ENCODE data around the gene CD84.
"Not testable (repeated sequence)": the region's sequence is repeated elsewhere in the genome, so short reads cannot be mapped to it uniquely, and the experiment has no call there.

CD84 gene, protein sequence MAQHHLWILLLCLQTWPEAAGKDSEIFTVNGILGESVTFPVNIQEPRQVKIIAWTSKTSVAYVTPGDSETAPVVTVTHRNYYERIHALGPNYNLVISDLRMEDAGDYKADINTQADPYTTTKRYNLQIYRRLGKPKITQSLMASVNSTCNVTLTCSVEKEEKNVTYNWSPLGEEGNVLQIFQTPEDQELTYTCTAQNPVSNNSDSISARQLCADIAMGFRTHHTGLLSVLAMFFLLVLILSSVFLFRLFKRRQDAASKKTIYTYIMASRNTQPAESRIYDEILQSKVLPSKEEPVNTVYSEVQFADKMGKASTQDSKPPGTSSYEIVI

DNA sequence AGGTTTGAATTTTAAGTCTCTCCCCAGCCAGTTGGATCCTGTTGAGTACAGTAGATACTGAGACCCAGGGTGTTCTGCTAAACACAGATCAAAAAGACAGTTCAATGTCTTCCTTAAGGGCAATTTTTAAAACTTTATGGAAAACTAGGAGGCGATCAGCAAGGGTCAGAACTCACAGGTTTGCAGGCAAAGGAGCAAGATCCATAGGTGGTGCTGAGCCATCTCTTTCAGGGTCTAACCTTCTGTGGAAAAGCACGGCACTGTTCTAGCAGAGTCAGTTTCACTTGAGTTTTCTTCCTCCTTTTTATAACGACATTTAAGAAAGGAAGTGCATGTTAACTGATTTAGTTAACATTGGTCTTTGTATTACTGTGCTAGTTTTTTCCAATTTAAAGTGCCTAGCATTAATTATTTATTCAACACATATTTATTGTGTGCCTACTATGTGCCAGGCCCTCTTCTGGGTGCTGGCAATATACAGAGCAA, at the start of gene CD84:
Gene CD84 (minus strand): TSS at position 281 of the 486 bp plus-strand sequence. CDS start 59 bp downstream, at position 222.
- no peak for DNase-seq (ENCODE audit: low read depth)

DNA sequence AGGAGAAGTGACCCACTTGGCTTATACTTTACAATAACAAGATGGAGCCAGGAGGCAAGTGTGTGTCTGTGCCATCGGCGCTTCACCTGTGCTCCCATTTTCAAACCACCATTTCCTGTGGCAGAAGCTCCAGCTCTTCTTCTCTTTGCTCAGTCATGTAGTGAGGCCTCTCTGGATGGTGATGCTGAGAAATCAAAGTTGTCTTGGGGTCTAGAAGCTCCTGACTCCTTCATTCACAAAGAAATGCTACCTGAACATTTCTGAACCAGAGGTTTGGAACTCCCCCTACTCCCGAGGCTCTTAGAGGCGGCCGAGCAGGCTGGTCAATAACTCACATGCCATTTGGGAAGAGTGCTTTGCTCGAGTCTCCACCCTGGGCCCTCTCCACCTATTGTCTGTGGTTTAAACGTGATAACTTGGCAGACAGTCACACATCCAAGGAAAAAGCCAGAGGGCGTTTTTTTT, 49.5 kb upstream of the CD84 start:
- DNase-seq (ENCODE audit: low read depth), result no peak

DNA sequence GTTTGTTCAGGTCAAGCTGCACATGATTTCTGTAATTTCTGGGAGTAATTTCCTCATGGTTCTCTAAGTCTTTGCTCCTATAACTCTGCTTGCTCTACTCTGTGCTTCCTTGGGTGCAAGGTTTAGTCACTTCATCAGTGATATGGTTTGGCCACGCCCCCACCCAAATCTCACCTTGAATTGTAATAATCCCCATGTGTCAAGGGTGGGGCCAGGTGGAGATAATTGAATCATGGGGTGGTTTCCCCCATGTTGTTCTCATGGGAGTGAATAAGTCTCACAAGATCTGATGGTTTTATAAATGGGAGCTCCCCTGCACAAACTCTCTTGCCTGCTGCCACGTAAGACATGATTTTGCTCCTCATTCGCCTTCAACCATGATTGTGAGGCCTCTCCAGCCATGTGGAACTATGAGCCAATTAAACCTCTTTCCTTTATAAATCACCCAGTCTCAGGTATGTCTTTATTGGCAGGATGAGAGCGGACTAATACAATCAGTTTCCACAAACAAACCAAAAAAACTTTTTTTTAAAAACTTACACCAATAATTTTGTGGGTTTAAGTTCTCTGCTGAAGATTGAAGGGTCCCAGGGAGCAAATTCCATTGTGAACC, 48.5 kb upstream of the CD84 start:
- DNase-seq (ENCODE audit: low read depth), result not testable (repeated sequence)

DNA sequence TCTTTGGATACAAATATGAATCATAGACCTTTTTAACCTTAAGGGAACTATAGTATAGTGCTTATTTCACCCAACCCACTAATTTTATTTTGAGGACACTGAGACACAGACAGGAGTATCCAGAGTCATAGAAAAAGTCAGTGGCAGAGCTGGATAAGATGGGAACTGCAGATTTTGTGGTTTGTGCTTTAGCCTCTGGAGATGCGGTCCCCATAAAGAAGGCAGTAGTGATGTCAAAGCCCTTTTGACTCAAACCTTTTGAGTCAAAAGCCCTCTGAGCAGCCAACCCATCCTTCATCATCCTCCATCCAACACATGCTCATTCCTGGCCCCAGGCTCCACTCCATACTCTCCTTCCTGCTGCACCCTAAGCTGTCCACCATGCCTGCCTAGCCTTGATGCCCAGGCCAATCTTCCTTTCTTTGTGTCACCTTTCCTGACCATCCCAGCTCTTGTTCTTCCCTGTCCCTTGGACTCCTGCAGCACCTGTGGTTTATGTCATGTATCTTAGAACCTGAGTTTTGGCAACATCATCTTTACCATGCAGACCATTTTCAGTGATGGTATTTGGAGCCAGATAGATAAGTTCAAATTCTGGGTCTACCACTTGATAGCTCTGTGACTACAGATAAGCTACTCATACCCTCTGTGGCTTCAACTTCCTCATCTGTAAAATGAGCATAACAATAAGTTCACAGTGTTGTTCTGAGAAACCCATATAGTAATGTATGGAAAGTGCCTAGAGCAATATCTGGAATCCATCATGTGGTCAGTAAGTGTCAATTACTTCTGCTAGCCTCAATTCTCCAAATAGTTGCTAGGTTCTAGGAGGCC, 47.4 kb upstream of the CD84 start:
- DNase-seq (ENCODE audit: low read depth), result no peak

DNA sequence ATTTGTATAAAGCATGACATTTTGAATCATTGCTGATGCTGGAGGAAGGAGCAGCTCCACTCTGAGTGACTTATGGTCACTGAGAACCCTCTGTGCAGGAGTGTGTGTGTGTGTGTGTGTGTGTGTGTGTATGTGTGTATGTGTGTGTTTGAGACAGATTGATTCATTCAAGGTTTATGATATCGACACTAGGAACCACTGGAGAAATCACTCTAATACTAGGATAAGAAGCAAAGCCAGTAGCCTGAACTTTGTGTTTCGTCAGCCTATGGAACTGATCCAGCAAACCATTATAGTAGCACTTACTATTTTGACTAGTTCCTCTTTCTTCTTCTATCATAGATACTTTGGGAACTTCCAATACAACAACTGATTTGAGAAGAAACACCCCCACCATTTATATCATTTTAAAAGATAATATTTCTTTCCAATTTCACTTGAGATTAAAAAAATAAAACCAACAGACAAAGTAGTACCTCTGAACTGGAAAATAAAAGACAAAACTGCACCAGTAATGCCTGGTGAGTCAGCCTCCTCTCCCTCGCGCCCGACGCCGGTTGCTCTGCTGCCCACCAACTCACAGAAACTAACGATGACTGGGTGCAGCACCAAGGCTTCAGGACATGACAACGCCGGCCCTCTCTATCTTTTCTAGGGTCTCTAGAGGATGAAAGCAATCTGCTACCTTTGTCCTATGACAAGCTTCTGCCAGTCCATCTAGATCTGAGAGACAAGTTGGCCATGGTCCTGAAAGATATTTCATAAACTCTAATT, 46.6 kb upstream of the CD84 start:
- DNase-seq (ENCODE audit: low read depth), result peak; percentile 39

DNA sequence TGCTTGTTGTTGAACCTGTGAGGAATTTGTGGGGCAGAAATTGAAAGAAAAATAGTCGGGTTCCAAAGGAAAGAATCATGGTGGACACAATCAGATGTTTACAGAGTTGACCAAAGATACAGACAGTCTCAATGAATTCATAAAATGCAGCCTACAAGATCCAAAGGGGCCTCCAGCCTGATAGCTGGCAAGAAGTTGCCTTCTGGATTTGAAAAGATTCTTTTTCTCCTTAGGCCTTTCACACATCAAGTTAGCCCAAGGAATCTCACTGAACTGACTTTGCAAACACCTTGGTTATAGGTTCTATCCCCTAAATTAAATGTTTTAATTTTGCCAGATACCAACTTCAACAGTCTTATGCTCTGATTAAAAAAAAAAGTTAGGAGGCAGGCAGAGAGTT, 46.0 kb upstream of the CD84 start:
- DNase-seq (ENCODE audit: low read depth), result no peak

DNA sequence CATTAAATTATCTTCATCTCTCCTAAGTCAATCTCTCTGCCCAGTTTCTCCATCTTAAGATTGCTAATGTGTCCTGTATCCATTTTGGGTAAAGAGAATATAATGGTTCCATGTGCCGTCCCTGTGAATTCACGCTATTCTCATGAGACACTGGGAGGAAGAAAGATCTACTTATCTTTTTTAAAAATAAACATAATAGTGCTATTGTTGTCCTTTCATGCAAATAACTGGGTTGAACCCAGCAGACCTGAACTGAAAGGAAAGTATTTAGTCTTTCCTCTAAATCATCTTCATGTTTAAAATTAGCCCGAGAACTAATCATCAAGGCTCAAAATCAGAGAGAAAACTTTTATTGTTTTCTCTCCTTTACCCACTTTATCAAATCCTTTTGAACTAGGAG, 45.2 kb upstream of the CD84 start:
- no peak for DNase-seq (ENCODE audit: low read depth)

DNA sequence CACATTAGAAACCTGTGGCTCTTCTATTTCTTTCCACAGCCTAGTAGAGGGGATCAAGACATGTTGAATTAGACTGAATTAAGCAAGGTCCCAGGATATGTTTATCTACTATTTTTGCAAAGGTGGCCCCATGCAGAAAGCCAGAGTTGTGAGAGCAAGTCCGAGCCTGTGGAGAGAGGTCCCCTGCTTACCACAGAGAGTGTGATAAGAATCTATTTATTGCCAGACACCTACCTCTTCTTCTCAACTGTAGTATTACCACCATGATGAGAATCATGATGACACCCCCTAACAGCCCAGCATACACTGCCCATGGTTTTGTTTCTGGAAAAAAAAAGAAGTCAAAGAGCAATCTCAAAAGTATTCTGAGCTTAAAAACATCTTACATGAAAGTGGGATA, 44.6 kb upstream of the CD84 start:
- no peak for DNase-seq (ENCODE audit: low read depth)

DNA sequence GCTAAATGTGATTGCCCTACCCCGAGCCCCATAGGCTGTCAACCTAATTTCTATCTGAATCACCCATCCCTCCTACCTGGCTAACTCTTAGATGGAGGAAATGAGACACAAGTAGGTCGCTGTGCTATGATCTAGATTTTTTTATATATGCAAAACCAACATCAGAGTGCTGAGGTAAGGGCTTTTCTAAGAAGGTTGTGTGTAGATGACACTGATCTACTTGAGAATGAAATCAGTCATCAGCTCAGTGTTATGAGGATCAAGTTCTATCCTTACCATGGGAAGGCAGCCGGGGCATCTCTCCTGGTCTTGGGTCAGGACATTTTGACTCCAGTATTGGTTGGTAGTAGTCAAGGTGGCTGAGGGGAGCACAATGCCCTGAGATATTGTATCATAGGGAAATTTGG, 43.9 kb upstream of the CD84 start:
- no peak for DNase-seq (ENCODE audit: low read depth)

DNA sequence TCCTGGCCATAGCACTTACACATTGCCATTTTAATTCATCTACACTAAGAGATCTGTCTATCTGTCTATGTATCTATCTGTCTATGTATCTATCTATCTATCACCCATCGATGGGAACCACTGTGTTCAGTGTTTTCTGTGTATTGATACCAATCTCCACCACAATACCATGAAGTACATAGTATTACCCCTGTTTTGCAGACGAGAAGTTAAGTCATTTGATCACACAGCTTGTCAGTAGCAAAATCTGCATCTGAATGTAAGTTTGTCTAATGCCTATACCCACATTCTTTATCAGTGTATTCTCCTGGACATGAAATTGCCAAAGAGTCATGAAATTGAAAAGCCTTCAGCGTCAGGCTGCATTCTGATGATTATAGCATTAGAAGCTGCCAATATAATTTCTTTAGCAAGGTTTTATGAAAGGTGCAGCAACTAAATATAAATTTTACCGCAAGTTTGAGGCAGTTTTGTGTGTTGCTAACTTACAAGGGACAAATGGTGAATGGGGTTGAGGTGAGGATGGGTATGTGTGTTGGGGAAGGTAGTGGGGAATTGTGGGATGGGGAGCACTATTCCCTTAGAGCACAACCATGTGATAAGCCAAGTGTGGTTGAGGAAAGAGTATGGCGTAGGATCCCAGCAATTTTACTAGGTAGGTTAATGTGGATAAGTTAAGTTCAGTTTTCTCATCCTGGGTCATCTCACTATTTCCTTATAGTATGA, 43.4 kb upstream of the CD84 start:
- DNase-seq (ENCODE audit: low read depth), result no peak

DNA sequence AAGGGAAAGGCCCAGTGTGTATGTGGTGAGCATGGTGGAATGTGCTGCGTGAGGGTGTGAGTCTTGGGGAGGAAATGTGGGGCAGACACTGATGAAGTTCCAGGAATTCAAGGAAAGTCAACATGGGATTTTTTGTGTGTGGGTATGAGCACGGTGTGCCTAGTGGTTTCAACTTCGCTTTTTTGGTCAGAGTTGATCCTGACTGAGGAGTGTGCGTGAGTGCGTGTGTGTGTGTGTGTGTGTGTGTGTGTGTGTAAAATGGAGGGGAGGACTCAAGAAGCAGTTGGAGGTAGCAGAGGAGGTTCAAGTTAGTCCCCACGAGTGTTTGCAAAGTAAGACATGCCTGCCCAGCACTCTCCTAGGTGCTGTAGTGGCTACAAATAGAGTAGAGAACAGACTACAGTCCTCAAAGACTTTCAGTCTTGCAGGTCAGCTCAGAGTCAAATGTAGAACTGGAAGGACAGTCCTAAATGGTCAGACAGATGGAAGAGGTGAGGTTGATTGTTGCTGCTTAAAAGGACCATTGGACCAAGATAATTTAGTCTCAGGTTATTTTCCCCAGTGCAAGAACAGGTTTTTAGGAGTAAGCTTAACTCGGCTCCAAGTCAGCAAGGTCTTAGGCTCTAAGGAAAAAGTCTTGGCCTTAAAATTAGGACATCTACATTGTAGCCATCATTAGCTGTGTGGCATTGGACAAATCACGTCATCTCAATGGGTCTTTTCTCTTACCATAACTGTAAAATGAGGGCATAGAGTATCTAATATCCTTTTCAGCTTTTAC, 42.5 kb upstream of the CD84 start:
- DNase-seq (ENCODE audit: low read depth), result peak; percentile 24

DNA sequence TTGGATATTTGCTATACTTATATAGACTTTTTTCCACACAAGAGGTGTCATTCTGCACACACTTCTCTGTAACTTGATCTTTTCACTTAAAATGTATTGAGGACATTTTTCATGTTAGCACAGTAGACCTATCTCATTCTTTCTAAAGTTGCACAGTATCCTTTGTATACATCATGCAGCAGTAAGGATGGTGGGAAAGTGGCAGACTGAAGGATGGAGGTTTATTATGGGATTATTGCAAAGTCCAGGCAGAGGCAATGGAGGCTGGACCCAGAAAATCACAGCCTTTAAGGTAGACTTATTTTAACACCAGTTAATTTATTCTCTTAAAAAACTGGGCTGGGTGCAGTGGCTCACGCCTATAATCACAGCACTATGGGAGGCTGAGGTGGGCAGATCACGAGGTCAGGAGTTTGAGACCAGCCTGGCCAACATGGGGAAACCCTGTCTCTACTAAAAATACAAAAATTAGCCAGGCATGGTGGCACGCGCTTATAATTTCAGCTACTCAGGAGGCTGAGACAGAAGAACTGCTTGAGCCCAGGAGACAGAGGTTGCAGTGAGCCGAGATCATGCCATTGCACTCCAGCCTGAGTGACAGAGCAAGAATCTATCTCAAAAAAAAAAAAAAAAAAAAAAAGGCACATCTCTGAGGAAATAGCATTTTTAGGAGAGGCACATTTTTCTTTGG, 41.8 kb upstream of the CD84 start:
- DNase-seq (ENCODE audit: low read depth), result no peak

DNA sequence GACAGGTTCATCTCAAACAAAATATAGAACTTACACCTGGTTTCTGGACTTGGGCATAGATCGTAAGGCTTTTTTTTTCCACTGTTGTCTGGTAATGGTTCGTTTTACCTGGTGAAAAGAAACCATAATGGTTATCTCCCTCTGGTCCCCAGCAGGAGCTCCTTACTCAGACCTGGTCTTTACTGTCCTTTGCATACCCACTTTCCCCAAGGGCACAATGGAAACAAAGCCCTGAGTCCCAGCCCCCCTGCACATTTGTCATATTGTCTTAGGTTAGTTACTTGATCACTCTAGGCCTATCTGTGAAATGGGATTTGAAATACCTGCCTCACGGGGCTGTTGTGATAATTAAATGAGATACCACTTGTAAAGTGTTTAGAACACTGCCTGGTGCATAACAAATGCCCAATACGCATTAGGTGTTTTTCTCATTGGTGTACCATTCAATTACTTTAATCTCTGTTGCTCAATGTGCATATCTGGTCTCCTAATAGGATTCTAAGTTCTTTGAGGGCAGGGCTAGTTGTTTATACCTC, 40.5 kb upstream of the CD84 start:
- no peak for DNase-seq (ENCODE audit: low read depth)

DNA sequence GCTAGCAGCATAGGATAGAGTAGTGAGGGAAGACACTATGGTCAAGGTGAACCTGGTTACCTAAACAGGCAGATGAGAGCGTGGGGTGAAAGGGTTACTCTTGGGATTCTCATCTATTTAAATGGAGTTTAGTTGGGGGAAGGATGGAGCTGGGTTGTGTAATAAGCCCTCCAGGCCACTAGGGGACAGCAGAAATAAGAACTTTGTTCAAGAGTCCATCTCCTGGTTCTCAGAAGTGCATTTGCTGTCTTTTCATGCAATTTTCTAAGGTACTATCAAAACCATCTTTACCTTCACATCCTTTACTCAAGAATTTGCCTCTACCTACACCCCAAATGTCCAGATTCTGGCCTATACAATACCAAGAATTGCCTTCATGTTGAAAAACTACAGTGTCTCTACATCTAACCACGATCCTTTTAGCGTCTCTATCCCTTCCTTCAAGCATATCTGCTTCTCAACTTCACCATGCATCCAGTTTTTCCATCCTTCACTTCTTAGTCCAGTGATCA, 39.5 kb upstream of the CD84 start:
- DNase-seq (ENCODE audit: low read depth), result no peak

DNA sequence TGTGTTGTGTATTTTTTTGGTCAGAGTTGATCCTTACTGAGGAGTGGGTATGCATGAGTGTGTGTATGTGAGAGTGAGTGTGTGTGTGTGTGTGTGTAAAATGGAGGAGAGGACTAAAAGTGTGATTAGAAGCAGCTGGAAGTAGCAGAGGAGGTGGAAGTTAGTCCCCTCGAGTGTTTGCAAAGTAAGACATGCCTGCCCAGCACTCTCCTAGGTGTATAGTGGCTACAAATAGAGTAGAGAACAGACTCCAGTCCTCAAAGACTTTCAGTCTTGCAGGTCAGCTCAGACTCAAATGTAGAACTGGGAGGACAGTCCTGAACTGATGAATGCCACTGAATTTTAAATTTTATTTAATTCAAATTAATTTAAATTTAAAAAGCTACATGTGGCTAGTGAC, 39.0 kb upstream of the CD84 start:
- no peak for DNase-seq (ENCODE audit: low read depth)

DNA sequence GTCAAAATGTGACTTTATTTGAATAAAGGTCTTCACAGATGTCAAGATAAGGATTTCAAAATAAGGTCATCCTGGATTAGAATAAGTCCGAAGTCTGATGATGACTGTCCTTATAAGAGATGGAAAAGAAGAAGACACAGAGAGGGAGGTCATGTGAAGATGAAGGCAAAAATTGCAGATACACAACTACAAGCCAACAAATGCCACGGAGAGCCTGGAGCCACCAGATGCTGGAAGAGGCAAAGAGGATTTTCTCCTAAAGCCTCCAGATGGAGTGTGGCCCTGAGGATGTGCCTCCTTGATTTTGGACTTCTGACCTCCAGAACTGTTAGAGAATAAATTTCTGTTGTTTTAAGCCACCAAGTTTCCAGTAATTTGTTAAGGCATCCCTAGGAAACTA, 36.4 kb upstream of the CD84 start:
- no peak for DNase-seq (ENCODE audit: low read depth)

DNA sequence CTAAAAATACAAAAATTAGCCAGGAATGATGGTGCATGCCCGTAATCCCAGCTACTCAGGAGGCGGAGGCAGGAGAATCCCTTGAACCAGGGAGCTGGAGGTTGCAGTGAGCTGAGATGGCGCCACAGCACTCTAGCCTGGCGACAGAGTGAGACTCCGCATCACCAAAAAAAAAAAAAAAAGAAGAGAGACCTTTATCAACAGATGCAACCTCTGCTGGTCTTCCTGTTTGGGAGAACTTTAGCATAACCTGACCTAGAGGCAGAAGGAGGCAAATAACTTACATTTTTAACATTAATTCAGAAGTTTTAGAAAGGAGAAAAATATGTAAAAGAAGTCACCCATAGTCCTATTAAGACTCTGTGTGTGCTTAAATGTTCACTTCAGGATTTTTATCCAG, 35.1 kb upstream of the CD84 start:
- no peak for DNase-seq (ENCODE audit: low read depth)

DNA sequence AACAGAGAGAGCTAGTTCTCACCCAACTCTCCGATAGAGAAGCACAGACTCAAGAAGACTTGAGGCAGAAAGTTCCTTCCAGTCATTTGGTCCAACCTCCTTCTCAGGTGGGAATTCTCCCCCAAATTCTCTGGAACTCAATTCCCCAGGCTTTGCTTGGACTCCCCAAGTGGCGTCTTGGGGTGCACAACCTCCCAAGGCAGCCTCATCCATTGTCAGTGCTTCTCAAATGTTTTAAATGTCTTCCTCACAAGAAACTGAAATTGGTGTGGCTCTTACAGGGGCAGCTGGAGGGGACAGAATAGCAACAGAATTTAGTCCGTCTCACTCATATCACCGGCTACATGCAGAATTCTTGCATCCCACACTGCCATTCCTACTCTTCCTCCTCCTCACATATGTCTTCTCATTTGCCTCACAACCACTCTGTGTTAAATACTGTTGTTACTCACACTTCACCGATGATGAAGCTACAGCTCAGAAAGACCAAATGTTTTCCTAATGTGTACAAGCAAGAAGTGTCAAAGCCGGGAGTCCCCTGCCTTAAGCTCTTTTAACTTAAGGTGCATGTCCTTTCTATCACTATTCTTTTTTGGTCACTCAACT, 33.4 kb upstream of the CD84 start:
- no peak for DNase-seq (ENCODE audit: low read depth)
